ENCODE measurements around the gene ADH6.
"Not testable (repeated sequence)": the region's sequence is repeated elsewhere in the genome, so short reads cannot be mapped to it uniquely, and the experiment has no call there.

The ADH6 gene

GRCh38 chr4:99207069-99207743 is 11.8 kb downstream of the ADH6 start:
- H3K27ac ChIP-seq, result no peak overlapping the region
- TF ChIP-seq CTCF (IDR thresholded peaks at IDR 0.05) (no peak), ZFX (IDR thresholded peaks at IDR 0.05; ENCODE audit: borderline replicate concordance) (no peak)

- TF ChIP-seq CTCF (IDR thresholded peaks at IDR 0.05), result no peak
- TF ChIP-seq ZFX (IDR thresholded peaks at IDR 0.05; ENCODE audit: borderline replicate concordance), result no peak
- no peak overlapping the region for H3K27ac ChIP-seq
Measured at GRCh38 chr4:99205153-99205979, 13.7 kb downstream of the ADH6 start.

- TF ChIP-seq CTCF (IDR thresholded peaks at IDR 0.05) (no peak), ZFX (IDR thresholded peaks at IDR 0.05; ENCODE audit: borderline replicate concordance) (no peak)
Measured at GRCh38 chr4:99202536-99202935, 16.5 kb downstream of the ADH6 start.

GRCh38 chr4:99202094-99202493 is 17.0 kb downstream of the ADH6 start:
- H3K27ac ChIP-seq, result no peak overlapping the region
- TF ChIP-seq ZFX (IDR thresholded peaks at IDR 0.05; ENCODE audit: borderline replicate concordance) (no peak), CTCF (IDR thresholded peaks at IDR 0.05) (no peak)

More at GRCh38 chr4:99202536-99202935, 16.5 kb downstream of the ADH6 start:
- no peak overlapping the region for H3K27ac ChIP-seq

- TF ChIP-seq ZFX (IDR thresholded peaks at IDR 0.05; ENCODE audit: borderline replicate concordance) (no peak), CTCF (IDR thresholded peaks at IDR 0.05) (no peak)
- H3K27ac ChIP-seq, result no peak overlapping the region
Measured at GRCh38 chr4:99201690-99202089, 17.4 kb downstream of the ADH6 start.

GRCh38 chr4:99200138-99200537 is 18.9 kb downstream of the ADH6 start:
- TF ChIP-seq ZFX (IDR thresholded peaks at IDR 0.05; ENCODE audit: borderline replicate concordance) (no peak), CTCF (IDR thresholded peaks at IDR 0.05) (no peak)
- no peak overlapping the region for H3K27ac ChIP-seq

- TF ChIP-seq CTCF (IDR thresholded peaks at IDR 0.05) (no peak), ZFX (IDR thresholded peaks at IDR 0.05; ENCODE audit: borderline replicate concordance) (no peak)
- H3K27ac ChIP-seq, result no peak overlapping the region
Measured at GRCh38 chr4:99190336-99190735, 28.7 kb downstream of the ADH6 start.

GRCh38 chr4:99189900-99190299 is 29.1 kb downstream of the ADH6 start:
- not testable (repeated sequence) for H3K27ac ChIP-seq

All from 22Rv1 (cell line).